SK-N-SH (cell line): ENCODE measurements around the gene EML1.

Experiments used
- CTCF ChIP-seq: fragments of 200-600 bp; sonication (generic); IDR thresholded peaks from 2 replicates; pipeline ENCODE4 v1.6.1; 2017; ENCODE audit warnings: antibody characterized with exemption, mild to moderate bottlenecking, moderate library complexity
- EP300 ChIP-seq, 2 experiments: IDR thresholded peaks; 2 replicates each; pipeline versions ENCODE4 v1.4.0 to v1.6.1; 2012; ENCODE audit warnings: borderline replicate concordance in 1 of 2, low read depth in 1 of 2, low read length in 1 of 2
- EZH2phosphoT487 ChIP-seq: fragments of 200-600 bp; sonication (generic); IDR thresholded peaks from 2 replicates; pipeline ENCODE4 v1.6.1; 2017; ENCODE audit warnings: low read depth, mixed run types, mild to moderate bottlenecking, antibody characterized with exemption, moderate library complexity, borderline replicate concordance
- FOXJ3 ChIP-seq: sonication (generic); formaldehyde crosslinking; IDR thresholded peaks from 2 replicates; pipeline ENCODE4 v1.5.1; 2020; ENCODE audit warnings: mild to moderate bottlenecking, missing genetic modification reagents
- FOXM1 ChIP-seq: IDR thresholded peaks from 2 replicates; pipeline ENCODE4 v1.4.0; 2012; ENCODE audit warnings: low read depth, mild to moderate bottlenecking
- GABPA ChIP-seq: IDR thresholded peaks from 2 replicates; pipeline ENCODE4 v1.4.0; 2012; ENCODE audit warnings: low read depth, mild to moderate bottlenecking
- JUND ChIP-seq: IDR thresholded peaks from 2 replicates; pipeline ENCODE4 v1.4.0; 2012
- MAX ChIP-seq: IDR thresholded peaks from 2 replicates; pipeline ENCODE4 v1.4.0; 2012; ENCODE audit warnings: low read depth
- RAD21 ChIP-seq: IDR thresholded peaks from 2 replicates; pipeline ENCODE4 v1.6.1; 2012; ENCODE audit warnings: mild to moderate bottlenecking, low read length
- RXRA ChIP-seq: IDR thresholded peaks from 2 replicates; pipeline ENCODE4 v1.4.0; 2012; ENCODE audit warnings: low read depth, mild to moderate bottlenecking, borderline replicate concordance
- SMC3 ChIP-seq: IDR thresholded peaks from 2 replicates; pipeline ENCODE4 v1.6.1; 2012; ENCODE audit warnings: low read depth, low read length, improper control_type of control experiment
- TAF1 ChIP-seq: IDR thresholded peaks from 2 replicates; pipeline ENCODE4 v1.6.1; 2012; ENCODE audit warnings: low read depth, mild to moderate bottlenecking, low read length, moderate library complexity, borderline replicate concordance
- USF2 ChIP-seq: fragments of 150-350 bp; IDR thresholded peaks from 2 replicates; pipeline ENCODE4 v1.6.1; 2017; ENCODE audit warnings: antibody characterized with exemption, low read length, low read depth, borderline replicate concordance

- TF ChIP-seq RXRA (no peak), JUND (no peak), CTCF (no peak), SMC3 (no peak), EP300 (IDR thresholded peaks at IDR 0.05; ENCODE audit: borderline replicate concordance in 1 of 2, low read depth in 1 of 2, low read length in 1 of 2) (no peak), MAX (no peak), RAD21 (no peak), FOXM1 (no peak), FOXJ3 (no peak), TAF1 (no peak), GABPA (no peak), EZH2phosphoT487 (no peak), USF2 (no peak)
These were observed 34.2 kb upstream of the EML1 start for GRCh38 chr14:99758872-99759545.
